Measurements from ENCODE around the gene CCDC169.
A peak's percentile ranks its signal among the peaks of the same experiment; 100 is the strongest.
"Not testable (repeated sequence)": the region's sequence is repeated elsewhere in the genome, so short reads cannot be mapped to it uniquely, and the experiment has no call there.

CCDC169 gene

DNA sequence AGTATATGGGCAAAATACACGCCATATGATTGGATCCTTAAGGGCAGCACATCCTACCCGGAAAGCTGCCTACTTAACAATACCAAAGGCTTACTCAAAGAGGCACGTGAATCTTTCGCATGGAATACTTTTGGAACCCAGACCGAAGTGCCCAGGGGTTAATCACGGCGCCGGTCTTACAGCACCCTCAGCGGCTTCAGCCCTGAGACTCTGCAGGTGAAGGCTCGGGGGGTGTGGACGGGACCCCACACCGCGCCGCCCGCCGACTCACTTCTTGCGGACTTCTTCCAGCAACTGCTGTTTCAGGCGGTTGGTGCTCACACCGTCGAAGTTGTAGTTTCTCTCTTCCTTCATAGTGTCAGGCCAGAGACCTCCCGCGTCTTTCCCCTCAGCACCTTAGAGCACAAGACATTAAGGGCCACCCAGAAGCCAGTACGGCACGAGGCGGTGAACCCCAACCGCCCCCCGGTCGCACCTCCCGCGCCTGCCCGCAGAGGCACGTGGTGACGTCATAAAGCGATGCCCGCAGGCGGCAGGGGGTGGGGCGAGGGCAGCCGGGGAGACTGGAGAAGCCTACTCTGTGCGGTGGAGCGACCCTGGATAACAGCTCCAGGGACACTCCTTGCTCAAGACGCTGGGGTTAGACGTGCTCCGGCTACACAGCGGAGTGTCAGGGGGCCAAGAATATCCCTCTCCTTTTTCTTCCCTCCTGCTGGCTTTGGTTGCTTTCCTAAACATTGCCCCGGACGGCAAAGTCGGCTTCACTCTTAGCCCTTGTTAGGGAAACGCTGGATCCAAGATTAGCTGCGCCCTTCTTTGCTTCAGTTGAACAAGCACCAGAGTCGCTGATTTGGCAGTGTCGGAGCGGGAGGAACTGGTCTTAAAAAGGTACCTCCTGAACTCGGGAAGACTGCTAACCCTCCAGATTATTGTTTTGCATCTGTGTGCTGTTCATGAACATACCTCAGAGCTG lies at the start of gene CCDC169:
Gene CCDC169 (minus strand): TSS at position 449 of the 973 bp plus-strand sequence. CDS start 95 bp downstream, at position 354.
- peak; percentile 16 for DNase-seq

- DNase-seq, result peak; percentile 81
These were observed 48.8 kb upstream of the CCDC169 start, which contains the start of gene SPART for GRCh38 chr13:36346222-36347083. TSS of gene SPART (minus strand) at chr13:36346394. CDS start at chr13:36335830, 10,564 bp downstream.

DNA sequence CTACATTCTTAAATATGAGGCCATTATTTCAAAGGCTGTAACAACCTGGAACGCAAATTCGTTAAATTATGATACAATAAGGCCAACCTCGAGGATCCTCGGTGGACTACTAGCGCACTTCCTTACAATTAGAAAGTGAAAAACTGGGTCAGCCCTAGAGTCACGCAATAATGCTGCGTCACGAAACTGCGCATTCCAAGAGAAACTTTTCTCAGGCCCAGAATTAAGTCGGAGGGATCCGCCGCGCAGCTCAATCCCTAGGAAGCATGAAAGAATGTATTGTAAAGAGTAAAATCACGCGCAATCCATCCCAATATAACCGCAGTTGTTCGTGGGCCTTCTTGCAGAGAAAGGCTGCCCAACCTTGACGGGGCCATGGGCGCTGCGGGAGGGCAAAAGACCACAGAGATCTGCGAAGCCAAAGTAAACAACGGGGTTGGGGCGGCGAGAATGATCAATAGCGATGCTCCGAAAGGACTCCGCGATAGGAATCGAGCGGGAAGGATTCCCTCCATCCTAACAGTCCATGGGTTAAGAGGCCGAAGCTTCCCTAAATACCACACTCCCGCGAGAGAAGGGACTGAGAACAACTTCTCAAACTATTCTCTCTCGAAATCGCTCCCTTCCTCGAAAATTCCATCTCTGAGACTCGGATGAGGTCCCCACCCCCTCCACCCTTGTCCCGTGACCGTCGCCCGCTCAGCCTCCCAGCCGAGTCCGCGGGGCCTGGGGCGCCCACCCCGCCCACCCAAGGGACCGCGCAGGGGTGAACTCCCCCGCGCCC lies 48.0 kb upstream of the CCDC169 start:
- DNase-seq, result no peak

- no peak for DNase-seq
These were observed 47.3 kb upstream of the CCDC169 start for GRCh38 chr13:36344886-36345437.

GRCh38 chr13:36344173-36344572 lies 46.6 kb upstream of the CCDC169 start:
- DNase-seq, result no peak

DNA sequence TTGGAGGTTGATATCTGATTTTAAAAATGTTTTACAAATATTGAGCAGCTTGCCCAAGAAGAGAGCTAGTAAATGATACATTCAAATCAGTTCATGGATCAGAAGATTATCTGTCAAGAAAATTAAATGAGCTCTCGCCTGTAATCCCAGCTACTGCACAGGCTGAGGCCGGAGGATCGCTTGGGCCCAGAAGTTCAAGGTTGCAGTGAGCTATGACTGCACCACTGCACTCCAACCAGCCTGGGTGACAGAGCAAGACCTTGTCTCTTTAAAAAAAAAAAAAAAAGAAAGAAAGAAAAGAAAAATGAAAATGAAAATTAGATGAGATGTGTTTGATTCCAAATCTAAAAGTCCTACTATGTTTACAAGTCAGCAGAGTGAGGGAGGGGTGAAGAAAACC lies 46.2 kb upstream of the CCDC169 start:
- DNase-seq, result no peak

DNA sequence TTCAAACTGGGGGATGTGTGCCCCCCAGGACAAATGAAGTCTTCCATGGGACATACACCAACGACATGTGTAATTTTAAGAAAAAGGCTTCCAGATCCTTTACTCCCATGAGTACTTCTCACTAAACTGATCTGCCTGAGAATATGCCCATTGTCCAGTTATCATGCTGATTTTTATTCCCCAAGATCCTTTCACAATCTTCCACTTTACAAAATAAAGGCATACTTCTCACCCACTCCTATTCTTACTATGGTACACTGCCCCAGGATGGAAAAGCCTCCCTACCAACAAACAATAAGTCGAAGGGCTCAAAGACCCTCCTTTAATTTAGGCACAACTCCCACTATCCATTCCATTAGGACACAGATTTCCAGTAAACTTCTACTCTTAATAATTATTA lies 45.1 kb upstream of the CCDC169 start:
- no peak for DNase-seq

- no peak for DNase-seq
These were observed 44.1 kb upstream of the CCDC169 start for GRCh38 chr13:36341718-36342117.

DNA sequence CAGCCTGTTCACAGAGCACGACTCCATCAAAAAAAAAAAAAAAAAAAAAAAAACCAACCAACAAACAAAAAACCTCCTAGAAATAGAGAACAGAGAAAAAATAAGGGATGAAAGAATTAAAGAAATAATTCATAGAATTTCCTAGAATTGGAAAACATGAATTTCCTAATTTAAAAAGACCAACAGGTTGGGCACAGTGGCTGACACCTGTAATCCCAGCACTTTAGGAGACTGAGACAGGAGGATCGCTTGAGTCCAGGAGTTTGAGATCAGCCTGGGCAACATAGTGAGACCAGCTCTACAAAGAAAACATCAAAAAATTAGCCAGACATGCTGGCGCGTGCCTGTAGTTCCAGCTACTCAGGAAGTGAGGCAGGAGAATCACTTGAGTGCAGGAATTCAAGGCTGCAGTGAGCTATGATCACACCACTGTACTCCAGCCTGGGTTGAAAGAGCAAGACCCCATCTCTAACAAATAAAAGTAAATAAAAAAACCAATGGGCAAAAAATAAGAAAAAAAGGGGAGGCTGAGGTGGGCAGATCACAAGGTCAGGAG lies 42.1 kb upstream of the CCDC169 start:
- no peak for DNase-seq

DNA sequence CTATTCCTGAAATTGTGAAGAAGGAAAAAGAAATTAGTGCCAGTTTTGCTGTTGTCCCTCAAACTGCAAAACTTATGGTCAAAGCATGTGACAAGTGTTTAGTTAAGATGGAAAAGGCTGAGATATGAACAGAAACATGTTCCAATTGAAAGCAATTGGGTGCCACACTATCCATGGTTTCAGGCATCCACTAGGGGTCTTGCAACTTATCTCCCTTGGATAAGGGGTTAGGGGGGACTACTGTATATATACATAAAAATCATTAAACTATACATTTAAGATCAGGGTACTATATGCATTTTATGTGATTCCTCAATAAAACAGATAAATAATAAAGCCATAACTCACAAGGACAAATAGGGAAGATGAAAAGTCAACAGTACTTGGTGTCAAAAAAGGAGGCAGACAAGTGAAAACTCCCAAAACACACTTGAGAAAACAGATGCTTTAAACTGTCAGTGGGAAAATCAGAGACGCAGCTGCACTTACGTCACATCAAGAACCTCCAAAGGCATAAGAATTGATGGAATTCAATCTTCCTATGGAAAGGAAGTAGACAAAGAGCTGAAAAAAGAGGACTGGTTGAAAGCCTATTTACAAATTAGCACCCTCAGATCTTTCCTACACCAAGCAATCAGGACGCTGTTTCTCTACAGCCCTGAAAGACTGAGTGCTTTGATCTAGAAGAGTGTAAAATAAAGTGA lies 40.5 kb upstream of the CCDC169 start:
- DNase-seq, result no peak

GRCh38 chr13:36332986-36333385 lies 35.4 kb upstream of the CCDC169 start:
- DNase-seq, result no peak

DNA sequence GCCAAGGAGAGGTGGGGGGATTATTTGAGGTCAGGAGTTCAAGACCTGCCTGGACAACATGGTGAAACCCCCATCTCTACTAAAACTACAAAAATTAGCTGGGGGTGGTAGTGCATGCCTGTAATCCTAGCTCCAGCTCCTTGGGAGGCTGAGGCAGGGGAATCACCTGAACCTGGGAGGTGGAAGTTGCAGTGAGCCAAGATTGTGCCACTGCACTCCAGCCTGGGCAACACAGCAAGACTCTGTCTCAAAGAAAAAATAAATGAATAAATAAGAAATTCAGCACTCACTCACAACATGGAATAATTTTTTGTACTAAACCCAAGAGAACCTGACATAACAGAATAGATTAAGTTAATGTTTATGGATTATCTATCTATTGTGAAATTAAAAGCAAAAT lies 34.6 kb upstream of the CCDC169 start:
- DNase-seq, result not testable (repeated sequence)

DNA sequence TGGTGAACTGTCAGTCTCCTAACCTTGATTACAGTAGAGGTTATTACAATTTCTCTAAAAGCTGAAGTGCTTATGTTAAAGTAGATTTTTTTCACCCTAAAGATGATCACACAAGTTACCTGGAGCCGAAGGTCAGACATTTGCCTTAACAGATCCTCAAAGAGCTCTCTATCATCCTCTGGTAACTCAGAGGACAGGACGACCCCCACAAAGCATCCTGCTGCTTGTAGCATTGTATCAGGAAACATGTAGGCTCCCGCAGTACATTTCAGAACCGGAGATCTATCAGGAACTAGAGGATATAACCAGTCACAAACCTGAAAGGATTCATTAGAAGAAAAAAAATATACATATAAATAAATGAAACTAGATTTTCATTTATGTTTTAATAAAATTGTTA lies 33.7 kb upstream of the CCDC169 start:
- no peak for DNase-seq

GRCh38 chr13:36329361-36329760 lies 31.7 kb upstream of the CCDC169 start:
- DNase-seq, result no peak

GRCh38 chr13:36328821-36329220 lies 31.2 kb upstream of the CCDC169 start:
- no peak for DNase-seq

DNA sequence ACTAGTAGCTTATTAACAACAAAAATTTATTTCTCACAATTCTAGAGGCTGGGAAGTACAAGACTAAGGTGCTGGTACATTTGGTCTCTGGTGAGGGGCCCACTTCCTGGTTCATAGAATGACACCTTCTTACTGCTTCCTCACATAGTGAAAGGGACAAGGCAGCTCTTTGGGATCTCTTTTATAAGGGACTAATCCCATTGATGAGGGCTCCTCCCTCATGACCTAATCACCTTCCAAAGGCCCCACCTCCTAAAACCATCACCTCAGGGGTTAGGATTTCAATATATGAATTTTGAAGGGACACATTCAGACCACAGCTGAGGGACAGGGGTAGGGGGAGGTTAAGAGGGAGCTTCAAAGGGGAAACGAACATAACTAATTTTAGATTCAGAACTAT lies 28.3 kb upstream of the CCDC169 start:
- DNase-seq, result no peak

GRCh38 chr13:36324881-36325280 lies 27.3 kb upstream of the CCDC169 start:
- DNase-seq, result not testable (repeated sequence)

GRCh38 chr13:36323951-36324566 lies 26.4 kb upstream of the CCDC169 start:
- no peak for DNase-seq

GRCh38 chr13:36323408-36323807 lies 25.8 kb upstream of the CCDC169 start:
- no peak for DNase-seq

GRCh38 chr13:36319793-36320192 lies 22.2 kb upstream of the CCDC169 start:
- not testable (repeated sequence) for DNase-seq

Measured in DMS153 (cell line).